NCI-H82 treated with DMSO at 0.1 percent for 48 hours (cell line): Measurements from ENCODE around the gene ZNF446.

ENCODE experiments used
- DNase-seq: peaks from one replicate; lab custom pipeline; 2025; ENCODE audit not compliant: unreplicated experiment; lab: John Stamatoyannopoulos, UW

ZNF446 gene

DNA sequence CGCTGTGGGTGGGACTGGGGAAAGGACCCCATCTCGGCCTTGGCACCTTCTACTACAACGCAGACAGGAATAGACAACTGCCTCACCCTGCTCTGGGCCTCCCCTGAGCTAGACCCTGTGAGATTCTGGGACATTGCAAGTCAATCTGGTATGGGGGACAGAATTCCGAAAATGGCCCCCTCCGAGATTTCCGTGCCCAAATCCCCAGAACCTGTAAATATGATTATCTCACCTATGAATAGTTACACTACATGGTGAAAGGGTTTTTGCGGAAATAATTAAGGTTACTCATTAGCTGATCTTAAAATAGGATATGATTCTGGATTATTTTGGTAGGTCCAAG lies 44.1 kb downstream of the ZNF446 start:
- DNase-seq = no peak

DNA sequence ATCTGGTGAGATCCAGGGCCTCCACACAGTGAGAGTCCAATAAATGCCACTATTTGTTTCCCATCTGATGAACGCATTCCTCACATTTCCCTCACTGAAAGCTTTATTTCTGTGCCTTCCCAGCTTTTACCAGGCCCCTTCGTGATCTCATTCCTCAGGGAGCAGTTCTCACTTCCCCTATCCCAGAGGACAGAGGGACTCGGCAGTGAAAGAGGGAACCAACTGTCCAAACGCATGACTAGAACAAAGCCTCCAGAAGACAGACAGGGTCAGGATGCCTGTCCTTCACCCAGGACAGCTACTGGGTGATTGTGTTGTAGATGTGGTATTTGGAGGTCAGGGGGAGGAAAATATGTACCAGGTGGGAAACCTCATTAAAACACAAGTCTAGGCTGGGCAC lies 45.5 kb downstream of the ZNF446 start:
- no peak for DNase-seq

DNA sequence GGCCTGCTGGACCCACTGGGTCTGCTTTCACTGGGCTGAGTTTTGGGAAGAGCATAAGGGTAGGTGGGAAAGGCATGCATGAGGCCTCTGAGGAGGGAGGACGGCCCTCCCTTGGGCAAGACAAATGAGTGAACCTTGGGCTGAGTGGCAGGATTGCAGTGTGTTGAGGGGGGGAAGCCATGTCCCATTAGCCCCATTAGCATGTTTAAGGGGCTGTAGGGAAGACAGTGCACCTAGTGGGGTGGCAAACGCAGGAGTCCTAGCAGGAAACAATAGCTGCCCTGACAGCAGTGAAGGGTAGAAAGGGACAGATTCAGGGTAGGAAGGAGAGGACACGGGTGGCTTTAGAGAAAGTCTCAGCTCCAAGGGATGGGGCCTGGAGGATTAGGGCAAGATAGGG lies 46.6 kb downstream of the ZNF446 start:
- DNase-seq = no peak

DNA sequence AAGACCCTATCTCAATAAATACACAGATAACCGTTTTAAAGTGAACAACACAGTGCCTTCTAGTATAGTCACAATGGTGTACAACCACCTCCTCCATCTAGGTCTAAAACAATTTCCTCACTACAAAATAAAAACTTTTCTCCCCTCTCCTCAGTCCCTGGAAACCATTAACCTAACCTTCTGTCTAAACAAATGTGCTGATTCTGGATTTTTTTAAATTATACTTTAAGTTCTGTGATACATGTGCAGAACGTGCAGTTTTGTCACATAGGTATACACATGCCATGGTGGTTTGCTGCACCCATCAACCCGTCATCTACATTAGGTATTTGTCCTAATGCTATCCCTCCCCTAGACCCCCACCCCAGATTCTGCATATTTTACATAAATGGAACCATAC lies 53.3 kb downstream of the ZNF446 start:
- no peak for DNase-seq
